ENCODE measurements around the gene KIT. TPM values are rescaled to one million over a fixed set of nuclear protein-coding genes. Genes with fewer than 3 reads are reported as not detected.

Gene KIT
- total and polyA plus RNA-seq, 2 of the 4 experiments (the other 2 are of a cell fraction) = 3.3 to 5.9 TPM

DNA sequence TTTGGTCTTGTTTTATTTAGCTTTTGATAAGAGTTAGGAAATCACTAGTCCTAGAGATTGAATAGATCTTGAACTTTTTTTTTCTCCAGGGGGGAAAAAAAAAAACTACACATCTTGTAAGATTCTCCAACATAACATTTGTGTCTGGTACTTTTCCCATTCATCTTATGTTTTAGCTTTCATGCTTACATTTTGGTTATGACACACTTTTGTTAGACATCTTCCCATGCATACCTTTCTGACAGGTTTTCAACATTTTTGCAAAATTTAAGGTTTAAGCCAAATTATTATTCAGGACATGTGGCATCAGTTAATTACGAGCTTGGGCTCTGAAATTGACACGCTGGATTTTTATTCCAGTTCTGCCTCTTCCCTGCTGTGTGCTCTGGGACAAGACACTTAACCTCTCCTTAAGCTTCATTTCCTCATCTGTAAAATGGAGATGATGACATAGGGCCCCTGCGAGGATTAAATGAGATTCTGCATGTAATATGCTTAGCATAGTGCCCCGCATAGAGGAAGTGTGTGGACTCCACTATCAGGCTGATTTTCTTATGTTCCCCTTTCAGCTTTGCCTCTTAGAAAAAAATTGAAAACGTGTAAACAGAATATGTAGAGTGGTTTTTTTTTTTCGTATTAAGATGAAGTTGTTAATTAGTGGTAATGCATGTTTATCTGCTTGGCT, 5.3 kb downstream of the KIT start:
- 100% methylated on average over 2 of the region's 6 CpGs; no CpG with 5 or more reads in 1 of the 2 experiments for WGBS, 2 experiments (ENCODE audit: extremely low coverage in 2 of 2, insufficient read length in 1 of 2)
- ATAC-seq (ENCODE audit: low read depth) (no peak), DNase-seq (no peak)
- H2AK9ac ChIP-seq (replicated peaks; ENCODE audit: low read depth, low read length, poor library complexity) = no peak overlapping the region
- TF ChIP-seq RFX5 (IDR thresholded peaks at IDR 0.05; ENCODE audit: low read depth, low read length) = no peak
- H4K91ac ChIP-seq (ENCODE audit: insufficient read depth, low read depth, low read length) = no peak overlapping the region; the same call in 1 of the 2 replicates
- no peak overlapping the region for H2BK15ac ChIP-seq (ENCODE audit: low read depth, low read length)
- no peak overlapping the region for H3K56ac ChIP-seq (ENCODE audit: extremely low read depth, insufficient read depth, low read length)
- no peak overlapping the region for H2BK5ac ChIP-seq (ENCODE audit: low read depth, low read length, poor library complexity, severe bottlenecking)
- dilution Hi-C loops (cut with HindIII; ENCODE audit: low sequenced_read_pairs, unreplicated experiment) = no loop called here
- H3K36me3 ChIP-seq (ENCODE audit: control insufficient read depth, insufficient read depth, low read length) = no peaks in the 10 kb centered on the region
- H2BK20ac ChIP-seq (ENCODE audit: low read depth, low read length) = 0 out of 2 replicates have a peak overlapping the region, but pooled peaks have one; percentile 0
- no peak overlapping the region for H3K18ac ChIP-seq (ENCODE audit: low read depth, low read length)
- no peak overlapping the region for H3K14ac ChIP-seq (replicated peaks; ENCODE audit: low read depth, low read length)
- H3K79me1 ChIP-seq (ENCODE audit: low read depth in 1 of 2, low read length in 2 of 2) = peaks cover 18 to 44% of the 10 kb centered on the region in 2 experiments
- no peak overlapping the region for H3K9ac ChIP-seq (ENCODE audit: low read depth, low read length)
- intact Hi-C loops (cut with micrococcal nuclease) = loop anchor here (5.0 kb wide), 1 partner anchor 281 kb away; no protein-coding TSS in a partner anchor
- H3K9me1 ChIP-seq (ENCODE audit: insufficient read depth, low read length) = peaks cover 7% of the 10 kb centered on the region
- ChIA-PET POLR2A (ENCODE audit: unreplicated experiment) (no interaction called here), CTCF (interaction anchor here (0.6 kb wide), 2 partner anchors 14 to 177 kb away, joined by 3 to 4 read pairs; no protein-coding TSS in a partner anchor)
- H3K4me1 ChIP-seq (ENCODE audit: control insufficient read depth, insufficient read depth, low read length) = peaks cover 16% of the 10 kb centered on the region
- peak overlapping the region in 1 of 2 experiments; percentile 3; a peak in 1 of 4 replicates for H4K8ac ChIP-seq (ENCODE audit: low read depth in 2 of 2, low read length in 2 of 2)
- no peaks in the 10 kb centered on the region for H3K9me3 ChIP-seq (ENCODE audit: control insufficient read depth, insufficient read depth, low read length)
- no peak overlapping the region for H3K4me3 ChIP-seq (ENCODE audit: insufficient read depth, low read depth, low read length)
- in situ Hi-C loops (cut with MboI; ENCODE audit: low sequenced_read_pairs) = no loop called here
- peaks cover 4% of the 10 kb centered on the region; the same call in 1 of the 2 replicates for H4K20me1 ChIP-seq (ENCODE audit: insufficient read depth, low read length)
- no TSS peak for BruUV-seq (replicated peaks)
- H3K4ac ChIP-seq (ENCODE audit: low read depth, low read length) = no peak overlapping the region; the same call in 1 of the 2 replicates
- no peak overlapping the region for H3K4me2 ChIP-seq (ENCODE audit: low read depth, low read length)
- H3K27ac ChIP-seq (ENCODE audit: insufficient read depth, low read length) = no peak overlapping the region
- H3K27me3 ChIP-seq (ENCODE audit: control insufficient read depth, insufficient read depth, low read length) = peaks cover 1% of the 10 kb centered on the region; the same call in 1 of the 2 replicates
- no peak overlapping the region for H2BK120ac ChIP-seq (ENCODE audit: low read depth, low read length)
- H2AK5ac ChIP-seq (ENCODE audit: low read depth, low read length) = no peak overlapping the region
- H2AFZ ChIP-seq (replicated peaks; ENCODE audit: low read length, poor library complexity) = no peak overlapping the region
- no peak overlapping the region for H3K23ac ChIP-seq (ENCODE audit: low read depth, low read length)
- no peak overlapping the region for H4K5ac ChIP-seq (ENCODE audit: low read depth, low read length)

Measured in IMR-90 (cell line).